B cell (primary cell): ENCODE results near the gene CCDC87. TPM values are rescaled to one million over a fixed set of nuclear protein-coding genes. Genes with fewer than 3 reads are reported as not detected.
A peak's percentile ranks its signal among the peaks of the same experiment; 100 is the strongest.

ENCODE experiments used
- ATAC-seq: fragments of 200-7000 bp; cut with Tn5 transposase; one replicate; pipeline ENCODE4 v1.10.0; 2021; ENCODE audit warnings: low read depth, mild to moderate bottlenecking, moderate number of reproducible peaks, moderate library complexity
- CTCF ChIA-PET: fragments of 350-600 bp; sonication (Branson Sonifier 250); formaldehyde crosslinking; loops from one replicate; lab custom pipeline; 2021; ENCODE audit warnings: antibody characterized with exemption, inconsistent platforms; lab: Charles Lee
- POLR2A ChIA-PET: fragments of 350-600 bp; sonication (Branson Sonifier 250); formaldehyde crosslinking; loops from one replicate; lab custom pipeline; 2021; ENCODE audit warnings: antibody characterized with exemption; lab: Charles Lee
- DNase-seq: peaks from one replicate; pipeline ENCODE4 v3.0.0; 2013
- H2AFZ ChIP-seq: 2 replicates; pipeline ENCODE4 v1.6.1; 2012; ENCODE audit warnings: mild to moderate bottlenecking, low read depth, low read length; ENCODE audit not compliant: insufficient read depth, poor library complexity, severe bottlenecking
- H3K27ac ChIP-seq, 2 donors: 1 replicate in 1 of 2; 2 replicates in 1 of 2; pipeline ENCODE4 v1.5.1; 2012 to 2013; ENCODE audit warnings: low read length in 2 of 2, mild to moderate bottlenecking in 2 of 2, moderate library complexity in 1 of 2
- H3K27me3 ChIP-seq, 4 experiments: fragments of 200-600 bp in 1 of 4; sonication (generic) in 1 of 4; replicated peaks in 1 of 4; 1 replicate in 2 of 4; 2 replicates in 2 of 4; pipeline versions ENCODE4 v1.6.1 to v1.7.0; 2013 to 2016; ENCODE audit warnings: low read length in 3 of 4, mild to moderate bottlenecking in 2 of 4, mixed read lengths in 1 of 4, moderate library complexity in 1 of 4; ENCODE audit not compliant: insufficient read depth in 4 of 4, control insufficient read depth in 3 of 4; ENCODE audit errors: control extremely low read depth in 1 of 4
- H3K36me3 ChIP-seq, 2 experiments: replicated peaks in 1 of 2; 1 replicate in 1 of 2; 2 replicates in 1 of 2; pipeline versions ENCODE4 v1.6.1 to v1.7.1; 2013; ENCODE audit warnings: low read length in 1 of 2; ENCODE audit not compliant: insufficient read depth in 2 of 2, control insufficient read depth in 1 of 2; ENCODE audit errors: control extremely low read depth in 1 of 2, extremely low read depth in 1 of 2
- H3K4me1 ChIP-seq, 2 donors: fragments of 200-600 bp in 1 of 2; sonication (generic) in 1 of 2; 1 replicate in 1 of 2; 2 replicates in 1 of 2; pipeline versions ENCODE4 v1.5.1 to v1.6.1; 2013 to 2017; ENCODE audit warnings: low read length in 2 of 2; ENCODE audit not compliant: control insufficient read depth in 2 of 2, insufficient read depth in 2 of 2
- H3K4me2 ChIP-seq: replicated peaks from 2 replicates; pipeline ENCODE3; 2012; ENCODE audit warnings: mild to moderate bottlenecking, low read depth, low read length; ENCODE audit not compliant: poor library complexity, severe bottlenecking
- H3K4me3 ChIP-seq, 5 experiments: fragments of 200-600 bp in 1 of 5; sonication (generic) in 1 of 5; 1 replicate in 3 of 5; 2 replicates in 2 of 5; pipeline versions ENCODE4 v1.5.1 to v1.7.0; 2011 to 2016; ENCODE audit warnings: low read length in 4 of 5, mild to moderate bottlenecking in 4 of 5, low read depth in 2 of 5, control low read depth in 1 of 5, moderate library complexity in 1 of 5; ENCODE audit not compliant: insufficient read depth in 1 of 5; ENCODE audit errors: control extremely low read depth in 1 of 5, extremely low read depth in 1 of 5
- H3K79me2 ChIP-seq: fragments of 200-600 bp; sonication (generic); one replicate; pipeline ENCODE4 v1.6.0; 2016; ENCODE audit warnings: low read length; ENCODE audit not compliant: control insufficient read depth, insufficient read depth
- H3K9ac ChIP-seq: fragments of 200-600 bp; sonication (generic); 2 replicates; pipeline ENCODE4 v1.6.1; 2017; ENCODE audit warnings: mild to moderate bottlenecking, low read length, moderate library complexity
- H3K9me3 ChIP-seq, 3 donors: one replicate each; pipeline versions ENCODE4 v1.6.1 to v1.7.1; 2013; ENCODE audit warnings: low read length in 2 of 3; ENCODE audit not compliant: control insufficient read depth in 2 of 3, insufficient read depth in 1 of 3; ENCODE audit errors: control extremely low read depth in 1 of 3
- H4K20me1 ChIP-seq: 2 replicates; pipeline ENCODE4 v1.6.0; 2012; ENCODE audit warnings: mild to moderate bottlenecking, low read length; ENCODE audit not compliant: insufficient read depth, control insufficient read depth, poor library complexity, severe bottlenecking
- H3K27ac Mint-ChIP-seq: one replicate; pipeline ENCODE4 v1.8.0; 2021; ENCODE audit warnings: mixed read lengths
- H3K27me3 Mint-ChIP-seq: one replicate; pipeline ENCODE4 v1.8.0; 2021; ENCODE audit warnings: mixed read lengths
- H3K4me1 Mint-ChIP-seq: one replicate; pipeline ENCODE4 v1.8.0; 2021; ENCODE audit warnings: mixed read lengths
- H3K4me3 Mint-ChIP-seq: one replicate; pipeline ENCODE4 v1.8.0; 2021; ENCODE audit warnings: mixed read lengths
- H3K9me3 Mint-ChIP-seq: one replicate; pipeline ENCODE4 v1.8.0; 2022; ENCODE audit warnings: mixed read lengths; ENCODE audit not compliant: insufficient read depth
- EZH2 ChIP-seq: IDR thresholded peaks from 2 replicates; pipeline ENCODE4 v1.6.1; 2012; ENCODE audit warnings: borderline replicate concordance, low read depth, mild to moderate bottlenecking, moderate library complexity, low read length; ENCODE audit not compliant: insufficient read depth, poor library complexity, severe bottlenecking
- WGBS: methylation state at CpG from one replicate; pipeline ENCODE4 v1.1.5; 2013; ENCODE audit warnings: missing lambda C conversion rate; ENCODE audit not compliant: insufficient coverage; 5-methylcytosine and 5-hydroxymethylcytosine counted together
- intact Hi-C: fragments of 100-400 bp; cut with micrococcal nuclease; formaldehyde crosslinking; loops from one replicate; pipeline ENCODE4 v1.10.0; 2022
- polyA plus RNA-seq: library from polyadenylated mRNA; depleted of rRNA; stranded (reverse); fragments of >200 nt; gene quantifications from 2 replicates; pipeline ENCODE4 v1.2.3, GENCODE V29; 2012
- total RNA-seq, 2 donors: library from RNA; stranded (reverse); fragments of 120-200 nt in 1 of 2; gene quantifications; 1 replicate in 1 of 2; 2 replicates in 1 of 2; pipeline versions ENCODE4 v1.2.3 to v1.2.4, GENCODE V29; 2013 to 2022
- TF ChIP-seq, protein P1 (sequence below): fragments of 200-600 bp; IDR thresholded peaks from one replicate; pipeline ENCODE4 v1.8.0; 2022; ENCODE audit warnings: antibody characterized with exemption, mild to moderate bottlenecking

Gene CCDC87
- total and polyA plus RNA-seq, 2 donors (not counting 1 experiment from before 2014, with no cell fraction given): 0.39 TPM; not detected in 1

DNA sequence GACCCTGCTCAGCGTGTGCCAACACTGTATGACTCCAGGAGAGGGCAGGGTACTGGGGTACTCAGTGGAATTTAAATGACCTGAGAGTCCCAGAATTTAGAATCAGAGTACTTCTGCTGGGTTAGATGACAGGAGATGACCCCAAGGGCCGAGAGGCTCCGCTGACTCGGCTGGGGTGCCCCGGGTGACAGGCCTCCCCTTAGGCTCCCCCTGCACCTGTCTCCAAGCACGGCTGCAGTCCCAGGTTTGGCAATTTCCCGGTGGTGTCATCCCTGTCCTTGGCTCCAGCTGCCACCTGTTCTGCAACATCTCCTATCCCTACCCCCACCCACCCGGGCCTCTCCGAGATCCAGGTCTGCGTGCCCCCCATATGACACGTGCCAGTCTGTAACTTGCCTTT lies 44.8 kb downstream of the CCDC87 start:
- Histone ChIP-seq H3K79me2 (peaks cover 10% of the 10 kb centered on the region), H4K20me1 (no peaks in the 10 kb centered on the region), H3K36me3 (no peaks in the 10 kb centered on the region), H3K27ac (no peak overlapping the region), H3K4me1 (peaks cover 26 to 34% of the 10 kb centered on the region in 2 donors), H3K4me2 (no peak overlapping the region), H3K4me3 (no peak overlapping the region), H3K9ac (no peak overlapping the region), H3K9me3 (no peaks in the 10 kb centered on the region), H3K27me3 (no peaks in the 10 kb centered on the region), H2AFZ (no peak overlapping the region)
- Mint-ChIP-seq H3K4me1 (peaks cover 27% of the 10 kb centered on the region), H3K27me3 (no peaks in the 10 kb centered on the region), H3K4me3 (peak overlapping the region; percentile 49), H3K27ac (peak overlapping the region; percentile 32), H3K9me3 (no peaks in the 10 kb centered on the region)
- TF ChIP-seq, protein P1, sequence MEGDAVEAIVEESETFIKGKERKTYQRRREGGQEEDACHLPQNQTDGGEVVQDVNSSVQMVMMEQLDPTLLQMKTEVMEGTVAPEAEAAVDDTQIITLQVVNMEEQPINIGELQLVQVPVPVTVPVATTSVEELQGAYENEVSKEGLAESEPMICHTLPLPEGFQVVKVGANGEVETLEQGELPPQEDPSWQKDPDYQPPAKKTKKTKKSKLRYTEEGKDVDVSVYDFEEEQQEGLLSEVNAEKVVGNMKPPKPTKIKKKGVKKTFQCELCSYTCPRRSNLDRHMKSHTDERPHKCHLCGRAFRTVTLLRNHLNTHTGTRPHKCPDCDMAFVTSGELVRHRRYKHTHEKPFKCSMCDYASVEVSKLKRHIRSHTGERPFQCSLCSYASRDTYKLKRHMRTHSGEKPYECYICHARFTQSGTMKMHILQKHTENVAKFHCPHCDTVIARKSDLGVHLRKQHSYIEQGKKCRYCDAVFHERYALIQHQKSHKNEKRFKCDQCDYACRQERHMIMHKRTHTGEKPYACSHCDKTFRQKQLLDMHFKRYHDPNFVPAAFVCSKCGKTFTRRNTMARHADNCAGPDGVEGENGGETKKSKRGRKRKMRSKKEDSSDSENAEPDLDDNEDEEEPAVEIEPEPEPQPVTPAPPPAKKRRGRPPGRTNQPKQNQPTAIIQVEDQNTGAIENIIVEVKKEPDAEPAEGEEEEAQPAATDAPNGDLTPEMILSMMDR: no peak
- TF ChIP-seq EZH2: no peak
- intact Hi-C loops: no loop called here
- ChIA-PET POLR2A (no interaction called here), CTCF (interaction anchor here (6.4 kb wide), 1 partner anchor 131 kb away, joined by 58 read pairs; the partner anchor contains the start of gene RBM4B)
- DNase-seq (no peak), ATAC-seq (no peak)
- WGBS: 82% methylated on average over 11 of the region's 11 CpGs

DNA sequence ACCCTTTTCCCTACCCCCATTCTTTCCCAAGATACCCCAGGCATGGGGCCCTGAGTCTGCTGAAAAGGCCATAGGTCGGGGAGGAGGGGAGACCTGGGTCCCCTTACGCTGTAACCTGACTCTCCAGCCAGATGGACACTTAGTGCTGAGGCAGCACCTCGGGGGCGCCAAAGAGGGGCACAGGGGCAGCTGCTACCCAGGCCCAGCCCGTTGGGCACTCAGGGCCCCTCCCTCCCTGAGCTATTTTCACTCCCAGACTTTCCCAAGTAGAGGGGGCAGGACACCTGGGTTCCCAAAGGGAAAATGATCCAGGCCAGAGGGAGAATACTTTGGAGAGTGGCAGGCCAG lies 45.2 kb downstream of the CCDC87 start:
- CTCF ChIA-PET: interaction anchor here (6.4 kb wide), 1 partner anchor 131 kb away, joined by 58 read pairs; the partner anchor contains the start of gene RBM4B
- intact Hi-C loops: loop anchor here (2.0 kb wide), 3 partner anchors 67 to 295 kb away; partner anchors contain the start of genes DPP3, RBM14 and RCE1

More for the DNA sequence above, 45.2 kb downstream of the CCDC87 start:
- ATAC-seq (no peak), DNase-seq (no peak)
- H4K20me1 ChIP-seq: no peaks in the 10 kb centered on the region
- Mint-ChIP-seq H3K9me3 (no peaks in the 10 kb centered on the region), H3K4me3 (peak overlapping the region; percentile 26), H3K27ac (peak overlapping the region; percentile 20), H3K27me3 (no peaks in the 10 kb centered on the region), H3K4me1 (peaks cover 30% of the 10 kb centered on the region)
- 100% methylated on average over 1 of the region's 5 CpGs for WGBS
- no peak overlapping the region for H3K4me3 ChIP-seq
- H3K79me2 ChIP-seq: peaks cover 10% of the 10 kb centered on the region
- no peak overlapping the region for H3K9ac ChIP-seq
- peaks cover 26 to 34% of the 10 kb centered on the region in 2 donors for H3K4me1 ChIP-seq
- H2AFZ ChIP-seq: no peak overlapping the region
- no peak overlapping the region for H3K4me2 ChIP-seq
- H3K9me3 ChIP-seq: no peaks in the 10 kb centered on the region
- TF ChIP-seq, protein P1: no peak
- no peak for TF ChIP-seq EZH2
- H3K27ac ChIP-seq: no peak overlapping the region
- peaks cover 0 to 3% of the 10 kb centered on the region in 2 experiments for H3K36me3 ChIP-seq
- no peaks in the 10 kb centered on the region for H3K27me3 ChIP-seq
- POLR2A ChIA-PET: interaction anchor here (0.5 kb wide), 1 partner anchor 64 kb away, joined by 4 read pairs; no protein-coding TSS in a partner anchor
